ENCODE measurements around the gene SLC35F2.

GRCh38 chr11:107816028-107816427 lies 42.6 kb downstream of the SLC35F2 start:
- TF ChIP-seq PPARA (CRISPR knock-in tag; IDR thresholded peaks at IDR 0.05; ENCODE audit: borderline replicate concordance) (no peak), RARB (CRISPR knock-in tag; IDR thresholded peaks at IDR 0.05) (no peak), PATZ1 (CRISPR knock-in tag; IDR thresholded peaks at IDR 0.05; ENCODE audit: borderline replicate concordance) (no peak), SNAI2 (CRISPR knock-in tag; IDR thresholded peaks at IDR 0.05) (no peak), CSRNP3 (CRISPR knock-in tag; IDR thresholded peaks at IDR 0.05) (no peak), TCF4 (CRISPR knock-in tag; IDR thresholded peaks at IDR 0.05; ENCODE audit: borderline replicate concordance) (no peak), BACH2 (CRISPR knock-in tag; IDR thresholded peaks at IDR 0.05; ENCODE audit: borderline replicate concordance) (no peak), OSR1 (CRISPR knock-in tag; IDR thresholded peaks at IDR 0.05) (no peak), GLIS3 (CRISPR knock-in tag; IDR thresholded peaks at IDR 0.05) (no peak), CREB5 (CRISPR knock-in tag; IDR thresholded peaks at IDR 0.05; ENCODE audit: low read depth) (no peak), CSDC2 (CRISPR knock-in tag; IDR thresholded peaks at IDR 0.05) (no peak), ZNF70 (CRISPR knock-in tag; IDR thresholded peaks at IDR 0.05) (no peak), ARNTL (CRISPR knock-in tag; IDR thresholded peaks at IDR 0.05; ENCODE audit: borderline replicate concordance, low read depth) (no peak), TSHZ2 (CRISPR knock-in tag; IDR thresholded peaks at IDR 0.05) (no peak)

All from SK-N-SH treated with all-trans-retinoic acid at 6 μM for 48 hours (cell line).